ENCODE measurements around the gene SYT17. TPM values are rescaled to one million over a fixed set of nuclear protein-coding genes. Genes with fewer than 3 reads are reported as not detected.

SYT17 gene
- total RNA-seq, 1 experiment from 2014 or later = 0.38 TPM

GRCh38 chr16:19139436-19140091 is 28.5 kb upstream of the SYT17 start:
- DNase-seq (ENCODE audit: low spot score) = no peak

- no peak for DNase-seq (ENCODE audit: low spot score)
Observed at GRCh38 chr16:19140396-19140795, 27.6 kb upstream of the SYT17 start.

- no peak for DNase-seq (ENCODE audit: low spot score)
Observed at GRCh38 chr16:19142939-19143598, 25.0 kb upstream of the SYT17 start.

GRCh38 chr16:19143599-19143956 is 24.5 kb upstream of the SYT17 start:
- no peak for DNase-seq (ENCODE audit: low spot score)

GRCh38 chr16:19145010-19145409 is 23.0 kb upstream of the SYT17 start:
- no peak for DNase-seq (ENCODE audit: low spot score)

- no peak for DNase-seq (ENCODE audit: low spot score)
Observed at GRCh38 chr16:19147126-19147525, 20.9 kb upstream of the SYT17 start.

- DNase-seq (ENCODE audit: low spot score) = no peak
Observed at GRCh38 chr16:19147627-19148026, 20.4 kb upstream of the SYT17 start.

GRCh38 chr16:19148189-19148588 is 19.9 kb upstream of the SYT17 start:
- DNase-seq (ENCODE audit: low spot score) = no peak

GRCh38 chr16:19151310-19151709 is 16.7 kb upstream of the SYT17 start:
- DNase-seq (ENCODE audit: low spot score) = no peak

- DNase-seq (ENCODE audit: low spot score) = no peak
Observed at GRCh38 chr16:19152042-19152441, 16.0 kb upstream of the SYT17 start.

GRCh38 chr16:19153876-19154275 is 14.2 kb upstream of the SYT17 start:
- peak; percentile 37 for DNase-seq (ENCODE audit: low spot score)

GRCh38 chr16:19162085-19162484 is 6.0 kb upstream of the SYT17 start:
- DNase-seq (ENCODE audit: low spot score) = no peak

- no peak for DNase-seq (ENCODE audit: low spot score)
Observed at GRCh38 chr16:19163215-19163614, 4.8 kb upstream of the SYT17 start.

GRCh38 chr16:19164285-19164684 is 3.8 kb upstream of the SYT17 start:
- no peak for DNase-seq (ENCODE audit: low spot score)

- DNase-seq (ENCODE audit: low spot score) = no peak
Observed at GRCh38 chr16:19165101-19165500, 2.9 kb upstream of the SYT17 start.

GRCh38 chr16:19166500-19166899 is 1.5 kb upstream of the SYT17 start:
- no peak for DNase-seq (ENCODE audit: low spot score)

GRCh38 chr16:19168371-19169081 is 486 bp downstream of the SYT17 start:
- DNase-seq (ENCODE audit: low spot score) = no peak

- DNase-seq (ENCODE audit: low spot score) = no peak
Observed at GRCh38 chr16:19169082-19169639, 1.1 kb downstream of the SYT17 start.

GRCh38 chr16:19170043-19170655 is 2.1 kb downstream of the SYT17 start:
- DNase-seq (ENCODE audit: low spot score) = no peak

GRCh38 chr16:19172098-19172780 is 4.2 kb downstream of the SYT17 start:
- DNase-seq (ENCODE audit: low spot score) = no peak

- no peak for DNase-seq (ENCODE audit: low spot score)
Observed at GRCh38 chr16:19173059-19173458, 5.0 kb downstream of the SYT17 start.

All from HT-29 (cell line).